HepG2 (cell line): Measurements from ENCODE around the gene TBX18.

Experiments used
- E2F1 ChIP-seq: sonication (generic); formaldehyde crosslinking; IDR thresholded peaks from 2 replicates; pipeline ENCODE4 v1.5.0; 2020; ENCODE audit warnings: missing genetic modification reagents
- E2F5 ChIP-seq: sonication (generic); formaldehyde crosslinking; conservative IDR thresholded peaks from 2 replicates; pipeline ENCODE4 v1.4.0; 2020; ENCODE audit warnings: missing genetic modification reagents
- KDM4B ChIP-seq: sonication (generic); formaldehyde crosslinking; IDR thresholded peaks from 2 replicates; pipeline ENCODE4 v1.4.0; 2020; ENCODE audit warnings: missing genetic modification reagents
- ONECUT2 ChIP-seq: sonication (generic); formaldehyde crosslinking; IDR thresholded peaks from 2 replicates; pipeline ENCODE4 v1.4.0; 2020; ENCODE audit warnings: missing genetic modification reagents

GRCh38 chr6:84691978-84692623 lies 72.3 kb downstream of the TBX18 start:
- TF ChIP-seq E2F1 (CRISPR knock-in tag) (no peak), KDM4B (CRISPR knock-in tag) (no peak), ONECUT2 (CRISPR knock-in tag) (no peak), E2F5 (CRISPR knock-in tag) (no peak)
